ENCODE measurements around the gene CBX7. TPM values are rescaled to one million over a fixed set of nuclear protein-coding genes. Genes with fewer than 3 reads are reported as not detected.

Gene CBX7
- total RNA-seq, 1 experiment from 2014 or later = 3.7 TPM

DNA sequence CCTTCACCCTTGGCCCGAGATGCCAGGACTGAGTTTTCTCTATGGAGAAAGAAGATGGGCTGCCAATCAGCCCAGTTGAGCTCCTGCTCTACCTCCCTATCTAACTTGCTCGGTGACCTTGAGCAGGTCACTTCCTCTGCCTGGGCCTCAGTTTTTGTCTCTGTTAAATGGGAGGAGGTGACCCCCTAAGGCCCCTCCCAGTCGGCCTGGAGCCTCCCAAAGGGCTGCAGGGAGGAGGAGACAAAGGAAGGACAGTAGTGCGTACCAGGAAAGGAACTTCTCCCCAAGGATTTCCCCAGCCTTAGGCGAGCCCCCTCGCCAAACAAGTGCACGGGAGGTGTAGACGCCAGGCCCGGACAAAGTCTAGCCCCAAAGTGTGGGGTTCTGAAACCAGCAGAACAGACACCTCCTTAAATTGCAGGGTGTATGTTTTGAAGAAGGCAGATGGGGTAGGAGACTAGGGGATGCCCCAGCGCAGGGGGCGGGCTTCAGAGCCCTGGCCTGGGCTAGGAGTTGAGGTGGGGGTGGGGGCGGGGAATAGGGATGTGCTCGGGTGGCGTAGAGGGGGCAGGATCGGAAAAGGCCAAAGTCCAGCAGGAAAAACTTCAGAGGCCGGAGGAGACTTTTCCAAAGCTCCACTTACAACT lies 1.0 kb downstream of the CBX7 start:
- Histone ChIP-seq H4K91ac (ENCODE audit: insufficient read length, low read depth, low read length) (no peak overlapping the region), H3K27ac (ENCODE audit: insufficient read length, low read depth, low read length) (no peak overlapping the region), H2BK20ac (ENCODE audit: low read depth, low read length, poor library complexity, severe bottlenecking) (no peak overlapping the region), H2BK15ac (ENCODE audit: low read depth, low read length) (no peak overlapping the region), H3K79me1 (ENCODE audit: insufficient read depth, low read depth, low read length, poor library complexity, severe bottlenecking) (no peaks in the 10 kb centered on the region), H3T11ph (ENCODE audit: low read length) (no peak overlapping the region), H3K4ac (ENCODE audit: low read depth, low read length) (no peak overlapping the region), H3K23me2 (ENCODE audit: insufficient read length, low read depth, low read length, poor library complexity, severe bottlenecking) (peaks cover 6% of the 10 kb centered on the region), H2AFZ (ENCODE audit: low read length) (no peak overlapping the region), H2BK5ac (ENCODE audit: insufficient read length, low read length) (no peak overlapping the region), H3K18ac (ENCODE audit: insufficient read length, low read depth, low read length) (no peak overlapping the region), H2AK5ac (ENCODE audit: insufficient read length, low read length) (no peak overlapping the region), H3K56ac (ENCODE audit: insufficient read length, low read depth, low read length) (no peak overlapping the region), H2BK120ac (ENCODE audit: low read depth, low read length, poor library complexity, severe bottlenecking) (no peak overlapping the region), H3K27me3 (ENCODE audit: insufficient read depth, low read length) (peaks cover 5% of the 10 kb centered on the region; the same call in 1 of the 2 replicates), H4K20me1 (ENCODE audit: control insufficient read depth, insufficient read depth, insufficient read length) (no peaks in the 10 kb centered on the region), H3K23ac (ENCODE audit: insufficient read length, low read depth, low read length) (no peak overlapping the region), H2BK12ac (ENCODE audit: insufficient read length, low read depth, low read length) (no peak overlapping the region), H3K79me2 (ENCODE audit: insufficient read depth, low read length) (no peaks in the 10 kb centered on the region), H3K4me1 (ENCODE audit: insufficient read depth, low read length) (no peaks in the 10 kb centered on the region), H3K9ac (ENCODE audit: extremely low read depth, insufficient read length, low read length) (no peak overlapping the region), H3K14ac (ENCODE audit: insufficient read depth, low read length) (no peak overlapping the region), H3K9me3 (ENCODE audit: control insufficient read depth, low read depth, low read length) (no peaks in the 10 kb centered on the region), H4K5ac (ENCODE audit: insufficient read length, low read depth, low read length) (no peak overlapping the region), H4K8ac (replicated peaks; ENCODE audit: insufficient read length, low read depth, low read length) (no peak overlapping the region), H3K4me2 (ENCODE audit: insufficient read depth, insufficient read length, low read length) (peak overlapping the region; percentile 44)
- Mint-ChIP-seq H3K27me3 (ENCODE audit: low read depth) (peaks cover 33% of the 10 kb centered on the region), H3K36me3 (ENCODE audit: insufficient read depth in 1 of 3, low read depth in 3 of 3) (no peaks in the 10 kb centered on the region), H3K9me3 (0 out of 5 replicates have a peak, but pooled peaks cover 0 to 3% of the 10 kb centered on the region in 2 experiments), H3K4me1 (peaks cover 14 to 37% of the 10 kb centered on the region in 2 experiments), H3K4me3 (peak overlapping the region; percentile 51 to 74; a peak in 4 of 5 replicates), H3K27ac (no peak overlapping the region)
- WGBS (ENCODE audit: extremely low coverage, insufficient read length, low lambda C conversion rate) = no CpG with 5 or more reads among the region's 16 CpGs
- peak; percentile 28 for DNase-seq
- TF ChIP-seq, protein P1, sequence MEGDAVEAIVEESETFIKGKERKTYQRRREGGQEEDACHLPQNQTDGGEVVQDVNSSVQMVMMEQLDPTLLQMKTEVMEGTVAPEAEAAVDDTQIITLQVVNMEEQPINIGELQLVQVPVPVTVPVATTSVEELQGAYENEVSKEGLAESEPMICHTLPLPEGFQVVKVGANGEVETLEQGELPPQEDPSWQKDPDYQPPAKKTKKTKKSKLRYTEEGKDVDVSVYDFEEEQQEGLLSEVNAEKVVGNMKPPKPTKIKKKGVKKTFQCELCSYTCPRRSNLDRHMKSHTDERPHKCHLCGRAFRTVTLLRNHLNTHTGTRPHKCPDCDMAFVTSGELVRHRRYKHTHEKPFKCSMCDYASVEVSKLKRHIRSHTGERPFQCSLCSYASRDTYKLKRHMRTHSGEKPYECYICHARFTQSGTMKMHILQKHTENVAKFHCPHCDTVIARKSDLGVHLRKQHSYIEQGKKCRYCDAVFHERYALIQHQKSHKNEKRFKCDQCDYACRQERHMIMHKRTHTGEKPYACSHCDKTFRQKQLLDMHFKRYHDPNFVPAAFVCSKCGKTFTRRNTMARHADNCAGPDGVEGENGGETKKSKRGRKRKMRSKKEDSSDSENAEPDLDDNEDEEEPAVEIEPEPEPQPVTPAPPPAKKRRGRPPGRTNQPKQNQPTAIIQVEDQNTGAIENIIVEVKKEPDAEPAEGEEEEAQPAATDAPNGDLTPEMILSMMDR (conservative IDR thresholded peaks at IDR 0.05) = no peak

Measured in H9 (cell line).